ENCODE results near the gene EFNA5. TPM values are rescaled to one million over a fixed set of nuclear protein-coding genes. Genes with fewer than 3 reads are reported as not detected.

The EFNA5 gene
- total RNA-seq, 1 donor from 2014 or later = 11.8 TPM

DNA sequence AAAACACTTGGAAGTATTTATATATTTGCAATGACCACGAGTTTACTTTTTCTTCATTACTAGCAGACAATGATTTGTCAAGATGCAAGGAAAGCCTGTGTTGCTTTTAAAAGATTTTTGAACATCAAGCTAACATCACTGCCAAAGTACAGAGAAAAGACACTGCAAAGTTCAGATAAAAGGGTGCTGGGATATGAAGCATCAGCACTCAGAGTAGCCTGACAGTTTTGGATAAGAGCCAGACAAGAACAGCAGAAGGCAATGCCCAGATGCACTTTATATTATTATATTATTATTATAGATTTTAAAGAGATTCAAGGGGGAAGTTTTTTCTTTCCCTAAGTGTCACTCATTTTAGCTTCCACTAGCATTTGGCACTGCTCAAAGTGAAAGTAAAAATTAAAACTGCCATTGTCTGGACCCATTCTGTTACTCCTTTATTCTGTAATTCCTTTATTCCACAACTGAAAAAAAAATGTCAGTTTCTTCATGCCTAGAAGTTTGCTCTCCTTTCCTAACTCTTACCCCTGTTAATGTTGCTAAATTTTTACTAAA lies 240.6 kb downstream of the EFNA5 start:
- peak overlapping the region; percentile 1 for H3K27ac ChIP-seq
- TF ChIP-seq POLR2A (IDR thresholded peaks at IDR 0.05) (no peak), POLR2AphosphoS5 (IDR thresholded peaks at IDR 0.05; ENCODE audit: insufficient read depth in 1 of 2, low read depth in 1 of 2) (no peak)
- TF ChIP-seq, protein P1, sequence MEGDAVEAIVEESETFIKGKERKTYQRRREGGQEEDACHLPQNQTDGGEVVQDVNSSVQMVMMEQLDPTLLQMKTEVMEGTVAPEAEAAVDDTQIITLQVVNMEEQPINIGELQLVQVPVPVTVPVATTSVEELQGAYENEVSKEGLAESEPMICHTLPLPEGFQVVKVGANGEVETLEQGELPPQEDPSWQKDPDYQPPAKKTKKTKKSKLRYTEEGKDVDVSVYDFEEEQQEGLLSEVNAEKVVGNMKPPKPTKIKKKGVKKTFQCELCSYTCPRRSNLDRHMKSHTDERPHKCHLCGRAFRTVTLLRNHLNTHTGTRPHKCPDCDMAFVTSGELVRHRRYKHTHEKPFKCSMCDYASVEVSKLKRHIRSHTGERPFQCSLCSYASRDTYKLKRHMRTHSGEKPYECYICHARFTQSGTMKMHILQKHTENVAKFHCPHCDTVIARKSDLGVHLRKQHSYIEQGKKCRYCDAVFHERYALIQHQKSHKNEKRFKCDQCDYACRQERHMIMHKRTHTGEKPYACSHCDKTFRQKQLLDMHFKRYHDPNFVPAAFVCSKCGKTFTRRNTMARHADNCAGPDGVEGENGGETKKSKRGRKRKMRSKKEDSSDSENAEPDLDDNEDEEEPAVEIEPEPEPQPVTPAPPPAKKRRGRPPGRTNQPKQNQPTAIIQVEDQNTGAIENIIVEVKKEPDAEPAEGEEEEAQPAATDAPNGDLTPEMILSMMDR (IDR thresholded peaks at IDR 0.05) = no peak
- intact Hi-C loops (cut with DNase I) = no loop called here

GRCh38 chr5:107428303-107428813 lies 242.4 kb downstream of the EFNA5 start:
- intact Hi-C loops (cut with DNase I) = no loop called here
- Histone ChIP-seq H3K27me3 (no peaks in the 10 kb centered on the region), H3K9me3 (no peaks in the 10 kb centered on the region), H3K27ac (no peak overlapping the region), H3K4me1 (peaks cover 63% of the 10 kb centered on the region), H3K36me3 (no peaks in the 10 kb centered on the region), H3K4me3 (no peak overlapping the region)
- no peak for DNase-seq (ENCODE audit: extremely low spot score in 2 of 2)
- no peak for TF ChIP-seq POLR2A (IDR thresholded peaks at IDR 0.05)
- TF ChIP-seq POLR2AphosphoS5 (IDR thresholded peaks at IDR 0.05; ENCODE audit: insufficient read depth in 1 of 2, low read depth in 1 of 2) = no peak
- TF ChIP-seq, protein P1 (IDR thresholded peaks at IDR 0.05) = no peak

More for the DNA sequence above, 240.6 kb downstream of the EFNA5 start:
- DNase-seq (ENCODE audit: extremely low spot score in 2 of 2) = no peak
- Histone ChIP-seq H3K9me3 (no peaks in the 10 kb centered on the region), H3K4me1 (peaks cover 45% of the 10 kb centered on the region), H3K36me3 (no peaks in the 10 kb centered on the region), H3K27me3 (no peaks in the 10 kb centered on the region), H3K4me3 (no peak overlapping the region)

DNA sequence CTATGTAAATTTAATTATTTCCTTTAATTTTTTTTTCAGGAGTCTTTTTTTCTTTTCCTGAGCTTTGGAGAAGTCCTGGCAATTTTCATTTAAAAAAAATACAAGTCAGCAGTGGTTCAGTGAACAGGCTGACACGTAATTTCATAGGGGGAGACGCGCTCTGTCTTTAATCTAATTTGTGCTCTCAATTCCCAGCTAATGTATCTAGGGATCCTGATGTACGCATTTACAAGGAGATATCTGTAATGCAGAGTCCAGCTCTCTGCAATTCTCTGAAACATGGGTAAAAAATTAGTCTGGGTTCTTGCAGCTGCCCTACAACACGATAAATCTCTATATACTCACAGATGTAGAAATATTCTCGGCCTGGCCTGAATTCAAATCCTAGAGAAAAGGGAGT lies 243.9 kb downstream of the EFNA5 start:
- DNase-seq (ENCODE audit: extremely low spot score in 2 of 2) = no peak
- Histone ChIP-seq H3K4me1 (peaks cover 55% of the 10 kb centered on the region), H3K4me3 (no peak overlapping the region), H3K27me3 (no peaks in the 10 kb centered on the region), H3K27ac (no peak overlapping the region), H3K36me3 (no peaks in the 10 kb centered on the region), H3K9me3 (no peaks in the 10 kb centered on the region)
- intact Hi-C loops (cut with DNase I) = no loop called here
- TF ChIP-seq POLR2AphosphoS5 (IDR thresholded peaks at IDR 0.05; ENCODE audit: insufficient read depth in 1 of 2, low read depth in 1 of 2) (no peak), POLR2A (IDR thresholded peaks at IDR 0.05) (no peak)
- TF ChIP-seq, protein P1 (IDR thresholded peaks at IDR 0.05) = no peak

- Histone ChIP-seq H3K4me1 (peaks cover 48% of the 10 kb centered on the region), H3K36me3 (no peaks in the 10 kb centered on the region), H3K27me3 (no peaks in the 10 kb centered on the region), H3K9me3 (no peaks in the 10 kb centered on the region), H3K27ac (no peak overlapping the region), H3K4me3 (no peak overlapping the region)
- intact Hi-C loops (cut with DNase I) = no loop called here
- no peak for DNase-seq (ENCODE audit: extremely low spot score in 2 of 2)
- TF ChIP-seq, protein P1 (IDR thresholded peaks at IDR 0.05) = no peak
- TF ChIP-seq POLR2A (IDR thresholded peaks at IDR 0.05) (no peak), POLR2AphosphoS5 (IDR thresholded peaks at IDR 0.05; ENCODE audit: insufficient read depth in 1 of 2, low read depth in 1 of 2) (no peak)
Measured at GRCh38 chr5:107426209-107426608, 244.5 kb downstream of the EFNA5 start.

GRCh38 chr5:107425541-107426031 lies 245.2 kb downstream of the EFNA5 start:
- no peak for DNase-seq (ENCODE audit: extremely low spot score in 2 of 2)
- H3K4me3 ChIP-seq = no peak overlapping the region
- peaks cover 42% of the 10 kb centered on the region for H3K4me1 ChIP-seq
- intact Hi-C loops (cut with DNase I) = no loop called here
- no peaks in the 10 kb centered on the region for H3K36me3 ChIP-seq
- no peak for TF ChIP-seq POLR2A (IDR thresholded peaks at IDR 0.05)
- TF ChIP-seq, protein P1 (IDR thresholded peaks at IDR 0.05) = no peak
- no peaks in the 10 kb centered on the region for H3K27me3 ChIP-seq
- no peak overlapping the region for H3K27ac ChIP-seq
- H3K9me3 ChIP-seq = no peaks in the 10 kb centered on the region

Measured in vagina (tissue), 2 donors.